Activated CD4-positive, alpha-beta T cell treated with anti-CD3 and anti-CD28 coated beads, Interleukin-2, amount 10 ng/mL, durations not matched to agents 24 days and 14 days (primary cell): ENCODE measurements around the gene ITGAX. TPM values are rescaled to one million over a fixed set of nuclear protein-coding genes. Genes with fewer than 3 reads are reported as not detected.
"Not testable (repeated sequence)": the region's sequence is repeated elsewhere in the genome, so short reads cannot be mapped to it uniquely, and the experiment has no call there.

Source experiments
- DNase-seq: peaks from one replicate; pipeline ENCODE4 v3.0.0; 2022
- H3K27ac Mint-ChIP-seq: one replicate; pipeline ENCODE4 v1.8.0; 2022; ENCODE audit warnings: mild to moderate bottlenecking, mixed read lengths
- H3K27me3 Mint-ChIP-seq: one replicate; pipeline ENCODE4 v1.8.0; 2022; ENCODE audit warnings: mixed read lengths
- H3K36me3 Mint-ChIP-seq: one replicate; pipeline ENCODE4 v1.8.0; 2022; ENCODE audit warnings: low read depth, mild to moderate bottlenecking, mixed read lengths
- H3K4me1 Mint-ChIP-seq: one replicate; pipeline ENCODE4 v1.8.0; 2021; ENCODE audit warnings: mixed read lengths
- H3K4me3 Mint-ChIP-seq: one replicate; pipeline ENCODE4 v1.8.0; 2022; ENCODE audit warnings: mild to moderate bottlenecking, moderate library complexity, mixed read lengths
- H3K9me3 Mint-ChIP-seq: one replicate; pipeline ENCODE4 v1.8.0; 2021; ENCODE audit warnings: mixed read lengths
- intact Hi-C: fragments of 100-400 bp; cut with micrococcal nuclease; formaldehyde crosslinking; loops from one replicate; pipeline ENCODE4 v1.15.1; 2023
- total RNA-seq: library from RNA; stranded (reverse); gene quantifications from 2 replicates; pipeline ENCODE4 v1.2.3, GENCODE V29; 2022

The ITGAX gene
- total RNA-seq, 1 donor from 2014 or later: 45.9 TPM

DNA sequence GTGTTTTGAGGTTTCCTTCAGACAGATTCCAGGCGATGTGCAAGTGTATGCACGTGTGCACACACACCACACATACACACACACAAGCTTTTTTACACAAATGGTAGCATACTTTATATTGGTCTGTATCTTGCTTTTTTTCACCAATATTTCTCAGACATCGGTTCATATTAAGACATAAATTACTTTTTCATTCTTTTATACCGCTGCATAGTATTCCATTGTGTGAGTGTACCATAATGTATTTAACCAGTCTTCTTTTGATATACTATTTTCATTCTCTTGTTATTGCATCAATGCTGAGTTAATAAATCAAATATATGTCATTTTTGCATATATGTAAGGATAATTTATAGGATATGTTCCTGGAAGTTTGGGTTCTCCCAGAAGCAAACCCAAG lies 22.4 kb upstream of the ITGAX start:
- intact Hi-C loops: loop anchor here (2.0 kb wide), 1 partner anchor 130 kb away; the partner anchor contains the start of gene PYCARD
- Mint-ChIP-seq H3K4me1 (peaks cover 21% of the 10 kb centered on the region), H3K9me3 (no peaks in the 10 kb centered on the region), H3K27ac (no peak overlapping the region), H3K36me3 (peaks cover 17% of the 10 kb centered on the region), H3K4me3 (peak overlapping the region; percentile 73), H3K27me3 (peaks cover 10% of the 10 kb centered on the region)
- DNase-seq: no peak

DNA sequence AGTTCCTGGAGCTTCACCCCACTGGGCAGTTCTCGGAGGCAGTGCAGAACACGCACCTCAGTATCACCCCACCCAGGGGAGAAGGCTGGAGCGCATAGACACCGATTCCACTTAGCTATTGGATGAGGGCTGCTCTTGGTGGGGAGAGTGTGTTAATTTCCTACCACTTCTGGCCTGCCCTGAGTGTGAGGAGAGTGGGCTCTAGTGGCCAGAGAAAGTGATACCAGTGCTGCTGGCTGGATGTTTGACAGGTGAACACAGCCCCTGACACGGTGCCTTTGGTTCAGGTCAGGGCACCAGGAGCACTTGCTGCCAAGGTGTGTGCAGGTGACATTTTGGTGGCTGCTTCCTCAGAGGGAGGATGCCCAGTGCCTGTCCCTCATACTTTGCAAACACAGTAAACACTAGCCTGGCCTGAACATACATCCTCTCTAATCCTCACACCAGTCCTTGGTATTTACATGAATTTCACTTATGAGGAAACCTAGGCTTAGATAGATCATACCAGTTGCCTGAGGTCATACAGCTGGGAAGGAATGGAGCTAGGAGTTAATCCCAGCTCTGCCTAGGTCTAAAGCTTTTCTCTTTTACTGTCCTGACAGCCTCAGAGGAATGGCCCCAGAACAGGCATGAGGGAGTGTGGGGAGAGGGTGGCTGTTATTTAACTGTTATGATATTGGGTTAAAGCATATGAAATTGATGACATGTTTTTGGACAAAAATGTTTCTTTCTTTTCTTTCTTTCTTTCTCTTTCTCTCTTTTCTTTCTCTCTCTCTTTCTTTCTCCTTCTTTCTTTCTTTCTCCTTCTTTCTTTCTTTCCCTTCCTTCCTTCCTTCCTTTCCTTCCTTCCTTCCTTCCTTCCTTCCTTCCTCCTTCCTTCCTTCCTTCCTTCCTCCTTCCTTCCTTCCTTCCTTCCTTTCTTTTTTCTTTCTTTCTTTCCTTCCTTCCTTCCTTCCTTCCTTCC lies 21.0 kb upstream of the ITGAX start:
- no peak overlapping the region for H3K27ac Mint-ChIP-seq

DNA sequence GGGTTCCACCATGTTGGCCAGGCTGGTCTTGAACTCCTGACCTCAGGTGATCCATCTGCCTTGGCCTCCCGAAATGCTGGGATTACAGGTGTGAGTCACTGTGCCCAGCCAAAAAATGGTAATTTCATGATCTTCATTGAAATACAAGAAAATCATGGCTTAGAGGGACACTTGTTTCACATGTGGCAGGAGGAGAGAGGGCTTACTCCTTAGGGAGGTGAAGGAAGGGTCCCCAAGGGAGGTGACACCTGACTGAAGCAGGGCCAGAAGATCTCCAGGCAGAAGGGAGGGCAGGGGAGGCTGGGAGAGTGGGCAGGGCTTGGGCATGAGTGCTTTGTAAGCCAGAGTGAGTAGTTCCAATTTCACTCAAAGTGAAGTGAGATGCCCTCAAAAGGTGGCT lies 20.0 kb upstream of the ITGAX start:
- H3K4me1 Mint-ChIP-seq: peaks cover 25% of the 10 kb centered on the region
- peaks cover 12% of the 10 kb centered on the region for H3K36me3 Mint-ChIP-seq
- no peak overlapping the region for H3K27ac Mint-ChIP-seq
- peaks cover 3% of the 10 kb centered on the region for H3K9me3 Mint-ChIP-seq
- peak; percentile 54 for DNase-seq
- H3K4me3 Mint-ChIP-seq: no peak overlapping the region
- intact Hi-C loops: no loop called here
- H3K27me3 Mint-ChIP-seq: peaks cover 19% of the 10 kb centered on the region

More for the DNA sequence above, 21.0 kb upstream of the ITGAX start:
- DNase-seq: peak; percentile 79
- Mint-ChIP-seq H3K4me3 (no peak overlapping the region), H3K9me3 (peaks cover 1% of the 10 kb centered on the region), H3K27me3 (peaks cover 14% of the 10 kb centered on the region), H3K4me1 (peaks cover 23% of the 10 kb centered on the region), H3K36me3 (peaks cover 12% of the 10 kb centered on the region)
- intact Hi-C loops: loop anchor here (2.0 kb wide), 1 partner anchor 131 kb away; the partner anchor contains the start of gene PYCARD

GRCh38 chr16:31335431-31335830 lies 19.5 kb upstream of the ITGAX start:
- peaks cover 11% of the 10 kb centered on the region for H3K36me3 Mint-ChIP-seq
- H3K27me3 Mint-ChIP-seq: peaks cover 19% of the 10 kb centered on the region
- no peak overlapping the region for H3K4me3 Mint-ChIP-seq
- no peak overlapping the region for H3K27ac Mint-ChIP-seq
- peaks cover 25% of the 10 kb centered on the region for H3K4me1 Mint-ChIP-seq
- DNase-seq: peak; percentile 51
- intact Hi-C loops: no loop called here
- peaks cover 3% of the 10 kb centered on the region for H3K9me3 Mint-ChIP-seq

- H3K4me1 Mint-ChIP-seq: peaks cover 18% of the 10 kb centered on the region
- H3K4me3 Mint-ChIP-seq, intact Hi-C loops, H3K36me3 Mint-ChIP-seq, H3K9me3 Mint-ChIP-seq, H3K27ac Mint-ChIP-seq: not testable (repeated sequence)
- H3K27me3 Mint-ChIP-seq: peaks cover 26% of the 10 kb centered on the region
- DNase-seq: peak; percentile 69
Observed at GRCh38 chr16:31338166-31338685, 16.8 kb upstream of the ITGAX start.

GRCh38 chr16:31344712-31345111 lies 10.3 kb upstream of the ITGAX start:
- DNase-seq: no peak
- peak overlapping the region; percentile 64 for H3K27ac Mint-ChIP-seq
- H3K36me3 Mint-ChIP-seq: no peaks in the 10 kb centered on the region
- H3K27me3 Mint-ChIP-seq: peaks cover 17% of the 10 kb centered on the region
- intact Hi-C loops: no loop called here
- peaks cover 2% of the 10 kb centered on the region for H3K9me3 Mint-ChIP-seq
- peak overlapping the region; percentile 30 for H3K4me3 Mint-ChIP-seq
- H3K4me1 Mint-ChIP-seq: peaks cover 24% of the 10 kb centered on the region

- no peak for DNase-seq
- Mint-ChIP-seq H3K36me3 (no peaks in the 10 kb centered on the region), H3K27me3 (peaks cover 4% of the 10 kb centered on the region), H3K4me3 (no peak overlapping the region), H3K27ac (no peak overlapping the region), H3K9me3 (peaks cover 2% of the 10 kb centered on the region), H3K4me1 (peaks cover 36% of the 10 kb centered on the region)
- intact Hi-C loops: no loop called here
Observed at GRCh38 chr16:31347445-31347844, 7.5 kb upstream of the ITGAX start.

DNA sequence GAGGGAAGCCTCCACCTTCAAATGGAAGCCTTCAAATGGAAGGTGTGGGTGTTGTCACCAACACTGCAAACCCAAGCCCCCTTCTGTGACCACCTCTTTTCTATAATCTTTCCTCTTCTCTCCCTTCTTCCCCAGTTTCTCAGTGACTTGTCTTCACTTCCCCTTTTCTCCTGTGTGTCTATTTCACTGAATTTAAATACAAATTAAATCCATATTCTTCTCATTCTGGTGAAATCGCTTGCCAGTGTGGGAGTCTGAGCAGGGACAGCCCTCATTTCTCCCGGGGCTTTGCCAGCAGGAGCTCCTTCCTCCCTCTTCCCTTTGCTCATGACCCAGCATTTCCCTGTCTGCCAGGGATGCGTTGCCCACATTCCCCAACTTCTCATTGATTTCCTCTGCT lies 6.4 kb upstream of the ITGAX start:
- Mint-ChIP-seq H3K9me3 (no peaks in the 10 kb centered on the region), H3K4me3 (no peak overlapping the region), H3K36me3 (no peaks in the 10 kb centered on the region), H3K4me1 (peaks cover 47% of the 10 kb centered on the region), H3K27me3 (no peaks in the 10 kb centered on the region), H3K27ac (no peak overlapping the region)
- DNase-seq: no peak
- intact Hi-C loops: no loop called here

- Mint-ChIP-seq H3K27ac (peak overlapping the region; percentile 55), H3K9me3 (no peaks in the 10 kb centered on the region), H3K4me1 (peaks cover 52% of the 10 kb centered on the region), H3K36me3 (no peaks in the 10 kb centered on the region), H3K4me3 (no peak overlapping the region), H3K27me3 (no peaks in the 10 kb centered on the region)
- peak; percentile 70 for DNase-seq
- intact Hi-C loops: loop anchor here (10.0 kb wide), 2 partner anchors 86 to 524 kb away; partner anchors contain the start of gene ZNF267
Observed at GRCh38 chr16:31350275-31351005, 4.5 kb upstream of the ITGAX start.

GRCh38 chr16:31351246-31351941 lies 3.6 kb upstream of the ITGAX start:
- H3K4me1 Mint-ChIP-seq: peaks cover 61% of the 10 kb centered on the region
- H3K27me3 Mint-ChIP-seq: no peaks in the 10 kb centered on the region

GRCh38 chr16:31351942-31352325 lies 3.0 kb upstream of the ITGAX start:
- Mint-ChIP-seq H3K4me1 (peaks cover 64% of the 10 kb centered on the region), H3K4me3 (peak overlapping the region; percentile 51), H3K27ac (peak overlapping the region; percentile 86), H3K9me3 (no peaks in the 10 kb centered on the region), H3K36me3 (peaks cover 2% of the 10 kb centered on the region), H3K27me3 (no peaks in the 10 kb centered on the region)
- intact Hi-C loops: loop anchor here (10.0 kb wide), 2 partner anchors 87 to 523 kb away; partner anchors contain the start of gene ZNF267
- DNase-seq: peak; percentile 71

More at GRCh38 chr16:31351246-31351941, 3.6 kb upstream of the ITGAX start:
- H3K9me3 Mint-ChIP-seq: no peaks in the 10 kb centered on the region
- DNase-seq: no peak
- H3K36me3 Mint-ChIP-seq: no peaks in the 10 kb centered on the region
- intact Hi-C loops: loop anchor here (10.0 kb wide), 2 partner anchors 87 to 523 kb away; partner anchors contain the start of gene ZNF267
- peak overlapping the region; percentile 86 for H3K27ac Mint-ChIP-seq
- no peak overlapping the region for H3K4me3 Mint-ChIP-seq

DNA sequence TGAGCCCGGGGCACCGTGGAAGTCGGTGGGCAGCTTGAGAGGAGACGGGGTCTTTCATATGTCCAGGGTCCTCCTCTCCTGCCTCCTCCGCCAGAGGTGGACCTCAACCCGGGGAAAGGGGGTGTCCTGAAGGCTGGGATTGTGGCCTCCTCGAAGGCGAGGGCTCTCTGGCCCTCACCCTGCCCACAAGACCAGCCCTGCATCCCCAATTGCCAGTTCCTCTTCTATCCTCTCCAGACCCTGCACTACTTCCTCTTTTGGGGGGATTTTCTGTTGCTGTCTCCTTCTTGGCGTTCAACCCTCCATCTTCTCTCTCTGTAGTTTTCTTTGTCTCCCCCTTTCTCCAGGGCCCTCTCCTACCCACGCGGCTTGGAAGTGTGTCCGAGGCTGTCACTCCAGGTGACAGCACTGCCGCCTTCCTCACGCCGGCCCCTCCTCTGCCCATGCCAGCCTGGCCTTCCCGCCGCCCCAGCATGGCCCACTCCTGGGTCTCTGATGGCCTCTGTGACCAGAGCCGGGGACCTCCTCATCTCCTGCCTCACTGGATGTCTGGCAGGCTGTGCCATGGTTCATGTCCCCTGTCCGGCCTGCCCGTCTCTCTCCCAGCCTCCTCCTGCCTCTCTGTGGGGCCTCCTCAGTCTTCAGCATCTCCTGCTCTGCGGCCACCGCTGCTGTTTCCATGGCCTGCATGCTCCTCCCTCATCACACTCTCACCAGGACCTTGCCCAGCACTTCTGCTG lies 2.4 kb upstream of the ITGAX start:
- H3K36me3 Mint-ChIP-seq: peaks cover 2% of the 10 kb centered on the region
- no peak for DNase-seq
- H3K27ac Mint-ChIP-seq: peak overlapping the region; percentile 86
- peaks cover 62% of the 10 kb centered on the region for H3K4me1 Mint-ChIP-seq
- H3K4me3 Mint-ChIP-seq: peak overlapping the region; percentile 51
- no peaks in the 10 kb centered on the region for H3K9me3 Mint-ChIP-seq
- no peaks in the 10 kb centered on the region for H3K27me3 Mint-ChIP-seq
- intact Hi-C loops: loop anchor here (10.0 kb wide), 2 partner anchors 88 to 522 kb away; partner anchors contain the start of gene ZNF267
